IMR-90 (cell line): ENCODE data around the gene CASTOR2. TPM values are rescaled to one million over a fixed set of nuclear protein-coding genes. Genes with fewer than 3 reads are reported as not detected.

Source experiments
- polyA plus RNA-seq, 3 experiments: library from polyadenylated mRNA; depleted of rRNA; stranded (reverse); fragments of >200 nt; gene quantifications; 2 replicates each; pipeline ENCODE4 v1.2.3, GENCODE V29; 2012; ENCODE audit warnings: low replicate concordance in 1 of 3
- total RNA-seq: library from RNA; depleted of rRNA; stranded (reverse); fragments of >200 nt; gene quantifications from 2 replicates; pipeline ENCODE4 v1.2.3, GENCODE V29; 2012; rRNA removed

The CASTOR2 gene
- total and polyA plus RNA-seq, 2 of the 4 experiments (the other 2 are of a cell fraction), result 5.2 to 8.0 TPM

Other genes starting within 250 kb of the CASTOR2 start
- not detected in 2 replicates for gene NCF1, start 190.7 kb upstream of the CASTOR2 start, total RNA-seq
- gene NCF1, start 190.7 kb upstream of the CASTOR2 start, polyA plus RNA-seq (2012; rRNA removed), result not detected in 2 replicates
- gene GTF2IRD2, start 113.1 kb upstream of the CASTOR2 start, total RNA-seq, result 2.9 and 3.1 TPM in 2 replicates
- gene GTF2IRD2, start 113.1 kb upstream of the CASTOR2 start, polyA plus RNA-seq (2012; rRNA removed), result 2.9 and 5.2 TPM in 2 replicates
- 48.2 and 57.2 TPM in 2 replicates for gene RCC1L, start 109.1 kb downstream of the CASTOR2 start, total RNA-seq
- 36.0 and 43.3 TPM in 2 replicates for gene RCC1L, start 109.1 kb downstream of the CASTOR2 start, polyA plus RNA-seq (2012; rRNA removed)
- gene GTF2IRD2B, start 127.9 kb downstream of the CASTOR2 start, total RNA-seq, result 9.9 and 11.9 TPM in 2 replicates
- gene GTF2IRD2B, start 127.9 kb downstream of the CASTOR2 start, polyA plus RNA-seq (2012; rRNA removed), result 12.7 and 13.8 TPM in 2 replicates